Esophagus muscularis mucosa (tissue), 3 donors: ENCODE data around the gene NKAIN2.

Experiments used
- POLR2AphosphoS5 ChIP-seq, 2 donors: sonication (generic); formaldehyde crosslinking; IDR thresholded peaks; one replicate each; pipeline ENCODE4 v1.6.1; 2017; ENCODE audit warnings: antibody characterized with exemption in 2 of 2
- TF ChIP-seq, protein P1 (sequence below), 3 experiments: fragments of 200-600 bp in 2 of 3; fragments of 450-650 bp in 1 of 3; sonication (generic) in 2 of 3; IDR thresholded peaks; one replicate each; pipeline ENCODE4 v1.5.1; 2017 to 2019; ENCODE audit warnings: antibody characterized with exemption in 3 of 3, mild to moderate bottlenecking in 2 of 3, moderate library complexity in 1 of 3

DNA sequence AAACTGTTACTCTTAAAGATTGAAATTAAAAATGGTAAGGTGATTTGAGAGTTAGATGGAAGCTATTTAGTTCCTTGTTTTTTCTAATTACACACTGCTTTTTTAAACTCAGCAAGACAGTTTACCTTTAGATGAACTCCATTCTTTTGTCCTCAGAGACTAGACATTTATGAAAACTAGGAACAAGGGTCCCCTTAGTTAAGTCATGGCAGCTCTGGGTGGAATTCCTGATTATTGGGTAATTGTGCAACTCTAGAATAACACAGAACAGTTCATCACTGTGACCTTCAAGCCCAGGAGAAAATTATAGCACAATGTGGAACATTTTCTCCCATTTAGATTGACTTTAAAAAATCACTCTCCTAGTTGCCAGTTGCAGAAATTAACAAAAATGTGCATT, 251.7 kb downstream of the NKAIN2 start:
- TF ChIP-seq POLR2AphosphoS5 (IDR thresholded peaks at IDR 0.05), result no peak
- TF ChIP-seq, protein P1, sequence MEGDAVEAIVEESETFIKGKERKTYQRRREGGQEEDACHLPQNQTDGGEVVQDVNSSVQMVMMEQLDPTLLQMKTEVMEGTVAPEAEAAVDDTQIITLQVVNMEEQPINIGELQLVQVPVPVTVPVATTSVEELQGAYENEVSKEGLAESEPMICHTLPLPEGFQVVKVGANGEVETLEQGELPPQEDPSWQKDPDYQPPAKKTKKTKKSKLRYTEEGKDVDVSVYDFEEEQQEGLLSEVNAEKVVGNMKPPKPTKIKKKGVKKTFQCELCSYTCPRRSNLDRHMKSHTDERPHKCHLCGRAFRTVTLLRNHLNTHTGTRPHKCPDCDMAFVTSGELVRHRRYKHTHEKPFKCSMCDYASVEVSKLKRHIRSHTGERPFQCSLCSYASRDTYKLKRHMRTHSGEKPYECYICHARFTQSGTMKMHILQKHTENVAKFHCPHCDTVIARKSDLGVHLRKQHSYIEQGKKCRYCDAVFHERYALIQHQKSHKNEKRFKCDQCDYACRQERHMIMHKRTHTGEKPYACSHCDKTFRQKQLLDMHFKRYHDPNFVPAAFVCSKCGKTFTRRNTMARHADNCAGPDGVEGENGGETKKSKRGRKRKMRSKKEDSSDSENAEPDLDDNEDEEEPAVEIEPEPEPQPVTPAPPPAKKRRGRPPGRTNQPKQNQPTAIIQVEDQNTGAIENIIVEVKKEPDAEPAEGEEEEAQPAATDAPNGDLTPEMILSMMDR (IDR thresholded peaks at IDR 0.05), result no peak
